SK-N-SH (cell line): ENCODE measurements around the gene CCL26. TPM values are rescaled to one million over a fixed set of nuclear protein-coding genes. Genes with fewer than 3 reads are reported as not detected.
"Not testable (repeated sequence)": the region's sequence is repeated elsewhere in the genome, so short reads cannot be mapped to it uniquely, and the experiment has no call there.

Experiments
- CTCF ChIA-PET: fragments of 300-600, 350-600 bp; formaldehyde crosslinking; extraction: SDS; loops from one replicate; lab custom pipeline; 2021; lab: Yijun Ruan, JAX
- POLR2A ChIA-PET: fragments of 350-600 bp; sonication (Branson Sonifier 250); formaldehyde crosslinking; extraction: SDS; loops from one replicate; lab custom pipeline; 2020; ENCODE audit warnings: antibody characterized with exemption, inconsistent platforms; lab: Yijun Ruan, JAX
- DNase-seq: peaks from one replicate; pipeline ENCODE4 v3.0.0; 2012
- H2AFZ ChIP-seq: fragments of 200-600 bp; sonication (generic); 2 replicates; pipeline ENCODE4 v1.8.1; 2016; ENCODE audit warnings: antibody characterized with exemption, mild to moderate bottlenecking, low read depth
- H3F3A ChIP-seq: fragments of 200-600 bp; sonication (generic); replicated peaks from 2 replicates; pipeline ENCODE3; 2016; ENCODE audit warnings: antibody characterized with exemption, mild to moderate bottlenecking; ENCODE audit not compliant: insufficient read depth
- H3K27ac ChIP-seq, 2 experiments: fragments of 200-500 bp in 1 of 2; fragments of 200-600 bp in 1 of 2; sonication (Bioruptor generic) in 1 of 2; sonication (generic), shearing (Covaris generic) in 1 of 2; 2 replicates each; pipeline versions ENCODE4 v1.5.1 to v1.6.1; 2014 to 2016; ENCODE audit warnings: low read depth in 2 of 2, inconsistent platforms in 1 of 2, low read length in 1 of 2, mild to moderate bottlenecking in 1 of 2, mixed read lengths in 1 of 2
- H3K27me3 ChIP-seq: fragments of 200-600 bp; sonication (generic), shearing (Covaris generic); 2 replicates; pipeline ENCODE4 v1.6.1; 2016; ENCODE audit warnings: mixed run types; ENCODE audit not compliant: insufficient read depth
- H3K36me3 ChIP-seq, 2 experiments: fragments of 200-500 bp in 1 of 2; fragments of 200-600 bp in 1 of 2; sonication (Bioruptor generic) in 1 of 2; sonication (generic) in 1 of 2; replicated peaks in 1 of 2; 2 replicates each; pipeline versions ENCODE3 to v1.5.1; 2014 to 2016; ENCODE audit warnings: low read length in 1 of 2, mild to moderate bottlenecking in 1 of 2; ENCODE audit not compliant: insufficient read depth in 2 of 2, control insufficient read depth in 1 of 2
- H3K4me1 ChIP-seq, 2 experiments: fragments of 200-500 bp in 1 of 2; fragments of 200-600 bp in 1 of 2; sonication (Bioruptor generic) in 1 of 2; sonication (generic), shearing (Covaris generic) in 1 of 2; 2 replicates each; pipeline versions ENCODE4 v1.5.1 to v1.6.1; 2014 to 2016; ENCODE audit warnings: low read depth in 1 of 2, low read length in 1 of 2, mixed run types in 1 of 2; ENCODE audit not compliant: insufficient read depth in 2 of 2, control insufficient read depth in 1 of 2
- H3K4me2 ChIP-seq: fragments of 200-600 bp; sonication (generic), shearing (Covaris generic); 2 replicates; pipeline ENCODE4 v1.6.1; 2017; ENCODE audit warnings: mixed run types
- H3K4me3 ChIP-seq, 2 experiments: fragments of 200-500 bp in 1 of 2; fragments of 200-600 bp in 1 of 2; sonication (Bioruptor generic) in 1 of 2; sonication (generic), shearing (Covaris generic) in 1 of 2; 2 replicates each; pipeline versions ENCODE4 v1.5.1 to v1.8.1; 2014 to 2016; ENCODE audit warnings: low read depth in 2 of 2, inconsistent platforms in 1 of 2, low read length in 1 of 2, mild to moderate bottlenecking in 1 of 2, mixed read lengths in 1 of 2, moderate library complexity in 1 of 2
- H3K79me2 ChIP-seq: fragments of 200-600 bp; sonication (generic); 2 replicates; pipeline ENCODE4 v1.8.1; 2017; ENCODE audit warnings: mild to moderate bottlenecking; ENCODE audit not compliant: insufficient read depth
- H3K9ac ChIP-seq: fragments of 200-600 bp; sonication (generic); 2 replicates; pipeline ENCODE4 v1.6.1; 2017; ENCODE audit warnings: mixed run types
- H3K9me2 ChIP-seq: fragments of 200-600 bp; sonication (generic); 2 replicates; pipeline ENCODE4 v1.6.1; 2017; ENCODE audit warnings: mixed run types
- H3K9me3 ChIP-seq: fragments of 200-600 bp; sonication (generic); 2 replicates; pipeline ENCODE4 v1.6.1; 2017; ENCODE audit warnings: mixed run types, mild to moderate bottlenecking, moderate library complexity
- H4K20me1 ChIP-seq: fragments of 200-600 bp; sonication (generic); 2 replicates; pipeline ENCODE4 v1.6.1; 2017; ENCODE audit warnings: mild to moderate bottlenecking, mixed run types; ENCODE audit not compliant: insufficient read depth
- ELF1 ChIP-seq: IDR thresholded peaks from 2 replicates; pipeline ENCODE4 v1.4.0; 2012
- FOSL2 ChIP-seq: IDR thresholded peaks from 2 replicates; pipeline ENCODE4 v1.4.0; 2012; ENCODE audit warnings: low read depth, mild to moderate bottlenecking, moderate library complexity, borderline replicate concordance
- FOXM1 ChIP-seq: IDR thresholded peaks from 2 replicates; pipeline ENCODE4 v1.4.0; 2012; ENCODE audit warnings: low read depth, mild to moderate bottlenecking
- NRF1 ChIP-seq: IDR thresholded peaks from 2 replicates; pipeline ENCODE4 v1.6.1; 2012; ENCODE audit warnings: low read depth, mild to moderate bottlenecking, low read length
- RCOR1 ChIP-seq: fragments of 150-350 bp; IDR thresholded peaks from 2 replicates; pipeline ENCODE4 v1.6.1; 2017; ENCODE audit warnings: antibody characterized with exemption, low read length
- REST ChIP-seq: IDR thresholded peaks from 2 replicates; pipeline ENCODE4 v1.6.1; 2012; ENCODE audit warnings: mild to moderate bottlenecking, low read depth, low read length, moderate library complexity
- RXRA ChIP-seq: IDR thresholded peaks from 2 replicates; pipeline ENCODE4 v1.4.0; 2012; ENCODE audit warnings: low read depth, mild to moderate bottlenecking, borderline replicate concordance
- SMC3 ChIP-seq: IDR thresholded peaks from 2 replicates; pipeline ENCODE4 v1.6.1; 2012; ENCODE audit warnings: low read depth, low read length, improper control_type of control experiment
- TCF12 ChIP-seq: IDR thresholded peaks from 2 replicates; pipeline ENCODE4 v1.4.0; 2012
- YY1 ChIP-seq: IDR thresholded peaks from 2 replicates; pipeline ENCODE4 v1.4.0; 2012; ENCODE audit warnings: low read depth, mild to moderate bottlenecking
- WGBS: methylation state at CpG from one replicate; pipeline ENCODE4 v1.1.6; 2017; ENCODE audit warnings: low lambda C conversion rate; 5-methylcytosine and 5-hydroxymethylcytosine counted together
- polyA plus RNA-seq, 3 experiments: library from polyadenylated mRNA; depleted of rRNA; stranded (reverse); fragments of >200 nt; gene quantifications; 2 replicates each; pipeline ENCODE4 v1.2.3, GENCODE V29; 2012

CCL26 gene
- polyA plus RNA-seq, 1 of the 3 experiments (the other 2 are of a cell fraction) = not detected

- TF ChIP-seq REST (no peak), FOSL2 (no peak), FOXM1 (no peak), ELF1 (no peak), NRF1 (no peak), YY1 (no peak)
Observed at GRCh38 chr7:75723444-75723843, 48.6 kb downstream of the CCL26 start (continued).

- Histone ChIP-seq H3K9me3 (no peaks in the 10 kb centered on the region), H3K4me3 (no peak overlapping the region), H3K4me1 (peaks cover 0 to 4% of the 10 kb centered on the region in 2 experiments; a peak in 2 of 4 replicates), H3K9me2 (no peaks in the 10 kb centered on the region), H3K27ac (no peak overlapping the region), H3K27me3 (no peaks in the 10 kb centered on the region), H4K20me1 (no peaks in the 10 kb centered on the region), H2AFZ (no peak overlapping the region), H3K4me2 (no peak overlapping the region), H3K9ac (no peak overlapping the region), H3F3A (no peaks in the 10 kb centered on the region), H3K79me2 (no peaks in the 10 kb centered on the region), H3K36me3 (no peaks in the 10 kb centered on the region)
- TF ChIP-seq RXRA (no peak), ELF1 (no peak), SMC3 (no peak), TCF12 (no peak), FOXM1 (no peak), RCOR1 (no peak)
- no peak for DNase-seq
- 89% methylated on average over 4 of the region's 4 CpGs for WGBS
- ChIA-PET POLR2A (no interaction called here), CTCF (interaction anchor here (1.7 kb wide), 1 partner anchor 40 kb away, joined by 5 read pairs; no protein-coding TSS in a partner anchor)
Observed at GRCh38 chr7:75722373-75722772, 49.6 kb downstream of the CCL26 start.

- H4K20me1 ChIP-seq, H3K4me1 ChIP-seq, H3K36me3 ChIP-seq, POLR2A ChIA-PET, H3K4me3 ChIP-seq, H3K27ac ChIP-seq, H3K9me2 ChIP-seq, DNase-seq, CTCF ChIA-PET, H3K9ac ChIP-seq, H3F3A ChIP-seq, H2AFZ ChIP-seq, H3K27me3 ChIP-seq, H3K9me3 ChIP-seq, H3K4me2 ChIP-seq, H3K79me2 ChIP-seq: not testable (repeated sequence)
- 93% methylated on average over 9 of the region's 9 CpGs for WGBS
Observed at GRCh38 chr7:75721922-75722321, 50.1 kb downstream of the CCL26 start.
